NCI-H2107 treated with DMSO at 0.1 percent for 48 hours (cell line): ENCODE data around the gene WNT5A.

ENCODE experiments used
- DNase-seq: peaks from one replicate; lab custom pipeline; 2025; ENCODE audit not compliant: unreplicated experiment; lab: John Stamatoyannopoulos, UW

The WNT5A gene

GRCh38 chr3:55482496-55483195, 4.5 kb downstream of the WNT5A start:
- no peak for DNase-seq

- DNase-seq: no peak
These were observed 5.2 kb downstream of the WNT5A start for GRCh38 chr3:55481744-55482495.

DNA sequence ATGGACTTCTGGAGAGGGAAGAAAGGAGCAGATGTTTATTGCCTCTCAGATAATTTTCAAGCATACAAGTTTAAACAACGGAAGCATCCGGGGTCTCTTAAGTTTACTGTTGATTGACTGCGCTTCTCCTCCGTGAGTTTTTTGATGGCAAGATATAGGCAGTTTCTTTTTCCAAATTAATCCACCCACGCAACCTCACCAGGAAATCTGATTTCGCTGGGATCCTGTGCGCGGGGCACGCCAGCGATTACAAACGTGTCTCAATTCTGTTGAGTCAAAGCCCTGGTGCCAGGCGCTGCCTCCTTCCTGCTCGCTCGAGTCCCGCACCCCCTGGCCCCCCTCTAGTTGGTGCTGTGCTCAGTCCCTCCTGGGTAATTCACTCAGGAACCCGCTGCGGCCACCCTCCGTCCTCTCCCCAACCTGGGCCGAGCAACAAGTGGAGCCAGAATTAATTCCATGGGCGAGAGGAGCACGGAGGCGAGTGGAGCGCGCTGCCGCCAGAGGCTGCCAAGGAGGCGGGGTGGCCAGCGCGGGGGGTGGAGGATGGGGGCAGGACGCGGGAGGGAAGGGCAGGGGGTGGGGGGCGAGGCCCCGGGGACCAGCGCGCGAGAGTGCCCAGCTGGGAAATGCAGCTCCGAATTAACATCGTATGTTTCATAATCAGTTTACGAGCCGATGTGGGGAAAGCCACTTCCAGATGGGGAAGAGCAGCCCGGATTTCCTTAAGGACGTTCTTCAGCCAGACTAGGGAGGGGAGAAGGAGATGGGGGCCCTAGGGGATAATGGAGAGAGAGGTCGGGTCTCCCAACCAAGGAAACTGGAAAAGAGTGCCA, 6.0 kb downstream of the WNT5A start:
- no peak for DNase-seq

- DNase-seq: no peak
These were observed 9.5 kb downstream of the WNT5A start for GRCh38 chr3:55477306-55478303.

- no peak for DNase-seq
These were observed 10.6 kb downstream of the WNT5A start for GRCh38 chr3:55476515-55476914.

- DNase-seq: no peak
These were observed 12.9 kb downstream of the WNT5A start for GRCh38 chr3:55474213-55474632.

DNA sequence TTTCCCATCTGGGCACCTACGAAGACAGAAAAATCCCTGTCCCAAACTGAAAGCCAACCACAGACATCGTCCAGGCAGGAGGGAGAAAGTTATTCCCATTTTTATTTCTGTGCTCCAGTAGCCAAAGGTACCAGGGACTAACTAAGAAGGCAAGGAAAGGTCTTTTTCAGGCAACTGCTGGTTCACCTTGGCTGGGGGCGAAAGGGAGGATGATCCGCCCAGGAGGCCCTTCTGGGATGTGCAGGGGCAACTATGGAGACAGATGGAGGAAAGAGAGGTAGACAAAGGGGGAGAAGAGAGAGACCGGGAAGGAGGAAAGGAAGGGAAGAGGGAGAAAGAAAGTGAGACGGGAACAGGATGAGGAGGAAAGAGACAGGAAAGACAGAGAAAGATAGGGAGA, 13.3 kb downstream of the WNT5A start:
- no peak for DNase-seq

DNA sequence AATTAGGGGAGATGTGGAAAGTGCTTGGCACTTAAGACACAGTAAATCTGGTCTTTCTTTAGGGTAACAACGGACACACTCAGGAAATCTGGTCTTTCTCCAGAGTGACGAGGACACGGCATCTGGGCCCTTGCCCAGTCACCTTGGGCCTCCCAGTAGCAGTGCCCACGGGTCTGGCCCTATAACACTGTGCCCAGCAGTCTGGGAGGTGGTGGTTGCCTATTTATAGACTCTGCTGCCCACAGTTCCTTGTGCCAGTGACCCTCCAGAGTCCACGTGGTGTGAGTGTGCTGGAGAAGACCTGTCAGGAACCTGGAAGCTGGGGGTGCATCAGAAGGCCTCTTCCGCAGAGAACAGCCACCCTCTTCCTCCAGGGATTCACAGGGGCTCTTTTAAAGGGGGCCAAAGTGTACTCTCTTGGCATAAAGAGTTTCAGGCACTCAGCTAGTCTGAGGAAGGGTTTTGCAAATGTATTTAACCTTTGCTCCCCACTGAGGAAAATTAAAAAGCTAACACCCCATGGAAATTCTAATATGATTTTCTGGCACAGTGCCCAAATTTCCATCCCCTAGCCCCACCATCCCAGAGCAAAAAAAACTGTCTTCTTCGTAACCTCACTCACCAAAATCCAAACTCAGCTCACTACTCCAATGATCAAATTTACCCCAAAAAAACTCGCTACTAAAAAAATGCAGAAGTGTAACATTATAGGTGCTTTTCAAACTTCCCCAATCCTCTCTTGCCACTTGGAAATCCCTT, 15.4 kb downstream of the WNT5A start:
- no peak for DNase-seq

DNA sequence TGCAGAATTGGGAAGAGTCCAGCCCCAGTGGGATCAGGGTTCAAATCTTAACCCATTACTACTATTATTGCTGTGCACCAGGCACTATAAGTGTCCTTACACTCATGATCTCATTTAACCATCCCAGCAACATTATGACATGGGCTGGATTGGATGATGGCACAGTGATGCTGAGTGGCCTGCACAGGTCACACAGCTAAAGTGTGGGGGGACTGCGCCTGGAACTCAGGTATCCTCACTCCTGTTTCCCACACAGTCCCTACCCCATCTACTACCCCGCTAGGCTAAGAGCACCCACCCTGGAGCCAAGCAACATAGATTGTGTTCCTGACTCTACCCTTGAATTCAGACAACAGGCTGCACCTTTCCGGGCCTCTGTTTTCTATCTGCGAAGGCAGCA, 16.0 kb downstream of the WNT5A start:
- DNase-seq: no peak

DNA sequence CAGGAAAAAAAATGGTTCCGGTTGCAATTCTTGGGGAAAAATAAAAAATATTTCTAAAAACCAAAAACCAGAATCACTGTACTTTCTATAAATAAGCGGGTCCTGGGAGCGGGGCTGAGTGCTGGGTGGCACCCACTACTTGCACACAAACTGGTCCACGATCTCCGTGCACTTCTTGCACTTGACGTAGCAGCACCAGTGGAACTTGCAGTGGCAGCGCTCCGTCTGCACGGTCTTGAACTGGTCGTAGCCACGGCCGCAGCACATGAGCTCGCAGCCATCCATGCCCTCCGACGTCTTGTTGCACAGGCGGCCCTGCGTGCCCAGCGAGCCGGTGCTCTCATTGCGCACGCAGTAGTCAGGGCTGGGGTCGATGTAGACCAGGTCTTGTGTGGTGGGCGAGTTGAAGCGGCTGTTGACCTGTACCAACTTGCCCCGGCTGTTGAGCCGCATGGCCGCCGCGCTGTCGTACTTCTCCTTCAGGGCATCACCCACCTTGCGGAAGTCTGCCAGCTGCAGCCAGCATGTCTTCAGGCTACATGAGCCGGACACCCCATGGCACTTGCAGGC, 17.1 kb downstream of the WNT5A start:
- DNase-seq: no peak

DNA sequence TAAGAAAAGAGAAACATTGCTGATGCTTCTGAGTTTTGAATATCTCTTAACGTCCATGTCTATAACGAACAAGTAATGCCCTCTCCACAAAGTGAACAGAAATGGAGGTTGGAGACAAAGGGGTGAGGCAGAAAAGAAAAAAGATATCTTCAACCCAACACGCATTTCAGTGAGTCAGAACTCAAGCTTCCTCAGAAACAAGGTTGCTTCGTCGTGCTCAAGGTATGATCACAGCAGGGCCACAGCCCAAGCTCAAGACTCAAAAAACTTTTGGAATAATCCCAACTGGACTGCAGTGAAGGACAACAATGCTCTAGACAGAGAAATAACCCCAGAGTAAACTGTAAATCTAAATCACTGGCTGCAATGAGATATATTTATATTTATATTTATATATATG, 18.9 kb downstream of the WNT5A start:
- no peak for DNase-seq

GRCh38 chr3:55467099-55467498, 20.0 kb downstream of the WNT5A start:
- DNase-seq: no peak

GRCh38 chr3:55466526-55466925, 20.6 kb downstream of the WNT5A start:
- DNase-seq: no peak

DNA sequence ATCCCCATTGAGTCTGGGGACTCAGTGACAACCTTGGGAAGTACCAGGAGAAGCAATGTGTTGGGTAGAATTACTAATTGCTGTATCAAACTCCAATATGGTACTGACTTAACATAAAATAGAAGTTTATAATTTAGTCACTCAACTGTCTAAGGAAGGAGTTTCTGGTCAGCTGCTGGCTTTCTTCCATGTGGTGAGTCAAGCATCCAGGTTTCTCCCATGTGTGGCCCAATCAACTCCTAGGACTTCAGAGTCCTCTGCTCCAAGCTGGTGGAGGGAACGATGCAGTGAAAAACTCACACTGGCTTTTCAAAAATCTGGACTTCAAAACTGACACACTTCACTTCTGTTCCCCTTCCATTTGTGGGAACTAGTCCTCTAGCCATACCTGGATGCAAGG, 25.2 kb downstream of the WNT5A start:
- DNase-seq: no peak

DNA sequence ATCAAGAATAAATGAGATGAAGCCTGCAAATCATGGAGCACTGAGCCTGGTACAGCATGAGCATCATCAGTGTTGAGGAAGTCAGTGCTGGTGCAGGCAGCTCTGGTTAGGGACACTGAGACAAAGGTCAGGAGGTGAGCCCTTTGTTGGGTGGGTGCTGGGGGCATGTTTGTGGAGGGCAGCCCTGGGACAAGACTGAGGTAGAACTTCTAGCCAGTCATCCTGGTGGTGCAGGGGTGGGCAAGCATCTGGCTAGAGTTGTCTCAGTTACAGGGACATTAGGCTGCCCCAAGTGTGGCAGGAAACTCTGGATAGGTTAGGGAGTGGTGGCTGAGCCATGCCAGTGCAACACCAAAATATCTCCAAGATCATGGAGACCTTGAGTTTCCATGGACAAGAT, 27.3 kb downstream of the WNT5A start:
- no peak for DNase-seq

GRCh38 chr3:55458181-55458790, 28.8 kb downstream of the WNT5A start:
- DNase-seq: no peak

DNA sequence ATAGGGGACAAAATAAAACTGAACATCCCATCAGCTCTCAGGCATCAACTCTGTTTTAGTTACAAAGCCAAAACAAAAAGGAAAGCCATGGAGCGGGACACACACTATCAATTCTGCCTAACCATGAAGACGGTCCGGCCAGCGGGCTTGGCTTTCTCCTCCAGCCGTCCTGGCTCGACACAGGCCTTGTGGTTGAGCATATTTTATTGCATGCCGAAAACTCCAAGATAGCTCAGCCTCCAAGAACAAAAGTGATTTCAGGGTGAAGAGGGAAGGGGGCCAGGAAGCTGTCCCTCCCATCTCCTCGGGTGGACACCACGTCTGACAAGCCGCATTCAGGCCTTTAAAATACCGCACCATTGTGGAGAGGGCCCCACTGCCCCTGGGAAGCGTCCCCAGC, 31.2 kb downstream of the WNT5A start:
- no peak for DNase-seq

DNA sequence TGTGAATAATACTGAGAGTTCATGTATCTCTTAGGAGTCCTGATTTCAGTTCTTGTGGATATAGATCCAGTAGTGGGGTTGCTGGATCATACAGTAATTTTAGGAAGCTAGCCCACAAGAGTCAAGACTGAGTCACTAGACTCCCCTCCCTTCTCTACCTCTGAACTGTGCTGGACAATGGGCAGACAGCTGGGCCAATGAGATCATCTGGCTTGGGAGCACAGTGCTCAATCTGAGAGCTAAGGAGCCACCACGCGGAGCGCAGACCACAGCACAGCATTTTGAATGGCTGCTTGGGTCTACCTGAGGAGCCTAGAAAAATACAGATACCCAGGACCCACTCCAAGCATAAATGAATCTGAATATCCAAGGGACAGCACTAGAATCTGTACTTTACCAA, 32.5 kb downstream of the WNT5A start:
- no peak for DNase-seq

DNA sequence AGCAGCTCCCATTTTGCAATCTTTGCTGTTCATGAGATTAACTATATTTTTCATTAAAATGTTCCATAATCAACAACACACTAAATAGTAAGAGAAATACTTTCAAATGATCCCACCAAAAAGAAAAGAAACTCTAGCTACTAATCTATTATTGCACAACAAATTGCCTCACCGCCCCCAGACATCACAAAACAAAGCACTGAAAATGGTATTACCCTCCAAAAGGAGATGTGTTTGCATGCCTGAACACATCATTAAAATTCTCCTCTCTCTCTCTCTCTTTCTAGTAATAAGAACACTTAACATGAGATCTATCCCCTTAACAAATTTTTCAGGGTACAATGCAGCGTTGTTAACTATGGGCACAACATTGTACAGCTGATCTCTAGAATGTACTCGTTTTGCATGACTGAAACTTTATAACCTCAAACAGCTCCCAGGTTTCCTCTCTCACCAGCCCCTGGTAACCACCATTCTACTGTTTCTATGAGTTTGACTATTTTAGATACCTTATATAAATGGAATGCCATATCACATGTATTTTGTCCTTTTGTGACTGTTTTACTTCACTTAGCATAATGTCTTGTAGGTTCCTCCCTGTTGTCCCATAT, 33.1 kb downstream of the WNT5A start:
- DNase-seq: peak; percentile 25
